Naive thymus-derived CD4-positive, alpha-beta T cell (primary cell): ENCODE data around the gene SMC1A. TPM values are rescaled to one million over a fixed set of nuclear protein-coding genes. Genes with fewer than 3 reads are reported as not detected.

ENCODE experiments used
- ATAC-seq: fragments of 150-1000 bp; cut with Tn5 transposase; 2 replicates; pipeline ENCODE4 v1.10.0; 2021; ENCODE audit warnings: mild to moderate bottlenecking, moderate library complexity
- CTCF ChIA-PET: fragments of 350-600 bp; sonication (Branson Sonifier 250); formaldehyde crosslinking; loops from one replicate; lab custom pipeline; 2021; ENCODE audit warnings: antibody characterized with exemption; lab: Charles Lee
- POLR2A ChIA-PET: fragments of 350-600 bp; sonication (Branson Sonifier 250); formaldehyde crosslinking; loops from one replicate; lab custom pipeline; 2021; ENCODE audit warnings: antibody characterized with exemption, inconsistent platforms; lab: Charles Lee
- DNase-seq, 9 donors: peaks; one replicate each; pipeline versions ENCODE4 v3.0.0 to v3.0.0-alpha.2; 2020 to 2022; ENCODE audit warnings: mixed read lengths in 1 of 9
- H3K27ac ChIP-seq: one replicate; pipeline ENCODE4 v1.7.0; 2013; ENCODE audit warnings: mild to moderate bottlenecking, low read depth, low read length, moderate library complexity
- H3K27me3 ChIP-seq, 2 donors: one replicate each; pipeline ENCODE4 v1.7.0; 2013; ENCODE audit warnings: low read length in 2 of 2, mild to moderate bottlenecking in 2 of 2, moderate library complexity in 2 of 2; ENCODE audit not compliant: control insufficient read depth in 2 of 2, insufficient read depth in 2 of 2
- H3K36me3 ChIP-seq, 3 experiments: 1 replicate in 2 of 3; 2 replicates in 1 of 3; pipeline ENCODE4 v1.7.0; 2013; ENCODE audit warnings: low read length in 3 of 3, mild to moderate bottlenecking in 3 of 3, moderate library complexity in 1 of 3; ENCODE audit not compliant: insufficient read depth in 3 of 3, control insufficient read depth in 2 of 3
- H3K4me1 ChIP-seq, 2 donors: one replicate each; pipeline ENCODE4 v1.7.0; 2013; ENCODE audit warnings: low read length in 2 of 2, mild to moderate bottlenecking in 2 of 2, moderate library complexity in 1 of 2; ENCODE audit not compliant: control insufficient read depth in 2 of 2, insufficient read depth in 2 of 2
- H3K4me3 ChIP-seq: 2 replicates; pipeline ENCODE4 v1.7.0; 2013; ENCODE audit warnings: mild to moderate bottlenecking, low read length
- H3K9me3 ChIP-seq, 3 experiments: 1 replicate in 2 of 3; 2 replicates in 1 of 3; pipeline ENCODE4 v1.7.0; 2013; ENCODE audit warnings: low read length in 3 of 3; ENCODE audit not compliant: control insufficient read depth in 2 of 3
- H3K27ac Mint-ChIP-seq, 9 donors: one replicate each; pipeline ENCODE4 v1.8.0; 2020 to 2022; ENCODE audit warnings: mixed read lengths in 9 of 9, mild to moderate bottlenecking in 8 of 9, moderate library complexity in 5 of 9, inconsistent platforms in 2 of 9
- H3K27me3 Mint-ChIP-seq, 5 donors: one replicate each; pipeline ENCODE4 v1.8.0; 2021 to 2022; ENCODE audit warnings: mixed read lengths in 5 of 5, mild to moderate bottlenecking in 1 of 5
- H3K36me3 Mint-ChIP-seq, 5 donors: one replicate each; pipeline ENCODE4 v1.8.0; 2020 to 2022; ENCODE audit warnings: mixed read lengths in 5 of 5, mild to moderate bottlenecking in 3 of 5, inconsistent platforms in 1 of 5
- H3K4me1 Mint-ChIP-seq, 7 donors: one replicate each; pipeline ENCODE4 v1.8.0; 2020 to 2022; ENCODE audit warnings: mixed read lengths in 7 of 7, mild to moderate bottlenecking in 3 of 7, inconsistent platforms in 1 of 7
- H3K4me3 Mint-ChIP-seq, 10 donors: one replicate each; pipeline ENCODE4 v1.8.0; 2020 to 2022; ENCODE audit warnings: mild to moderate bottlenecking in 10 of 10, mixed read lengths in 10 of 10, moderate library complexity in 6 of 10, inconsistent platforms in 2 of 10
- H3K9me3 Mint-ChIP-seq, 11 donors: one replicate each; pipeline ENCODE4 v1.8.0; 2020 to 2022; ENCODE audit warnings: mixed read lengths in 11 of 11, mild to moderate bottlenecking in 4 of 11, inconsistent platforms in 1 of 11, moderate library complexity in 1 of 11
- intact Hi-C, 2 donors: fragments of 100-400 bp; cut with micrococcal nuclease; formaldehyde crosslinking; loops; one replicate each; pipeline ENCODE4 v1.15.1; 2023
- microRNA-seq: library from miRNA; unstranded; fragments of <30 nt; microRNA quantifications from one replicate; pipeline ENCODE4 v1.2.0, GENCODE V29; 2022; ENCODE audit warnings: borderline microRNAs expressed
- polyA plus RNA-seq, 2 donors: library from polyadenylated mRNA; unstranded; fragments of 300-500 nt; fragmentation: Illumina TruSeq; gene quantifications; one replicate each; pipeline ENCODE4 v1.2.3, GENCODE V29; 2021
- total RNA-seq, 6 experiments: library from RNA in 5 of 6; stranded (reverse) in 5 of 6; gene quantifications; 1 replicate in 5 of 6; 2 replicates in 1 of 6; pipeline ENCODE4 v1.2.3 and lab custom pipeline; 2021 to 2026

The SMC1A gene
- total and polyA plus RNA-seq, 7 experiments from 2014 or later: 53.0 to 108 (median 67.7) TPM

- Histone ChIP-seq H3K36me3 (no peaks in the 10 kb centered on the region), H3K9me3 (no peaks in the 10 kb centered on the region), H3K4me1 (no peaks in the 10 kb centered on the region), H3K4me3 (no peak overlapping the region), H3K27ac (no peak overlapping the region), H3K27me3 (peaks cover 0 to 4% of the 10 kb centered on the region in 2 donors)
- Mint-ChIP-seq H3K36me3 (peaks cover 0 to 2% (median 0%) of the 10 kb centered on the region in 5 donors), H3K27me3 (peaks cover 28 to 71% (median 38%) of the 10 kb centered on the region in 5 donors), H3K4me1 (peaks cover 7 to 13% (median 11%) of the 10 kb centered on the region in 7 donors), H3K9me3 (peaks cover 0 to 7% (median 0%) of the 10 kb centered on the region in 11 donors), H3K4me3 (no peak overlapping the region), H3K27ac (no peak overlapping the region)
- intact Hi-C loops: no loop called here
- ChIA-PET POLR2A (no interaction called here), CTCF (no interaction called here)
- no peak for ATAC-seq
- no peak for DNase-seq
These were observed 97.7 kb downstream of the SMC1A start for GRCh38 chrX:53324803-53325202.

Small RNA genes within 50 kb of the gene (microRNA-seq; reads per million reads assigned to microRNA genes)
- gene MIR6857: not detected

Other genes starting within 250 kb of the SMC1A start
- 100 to 1,000 TPM; 104 to 216 (median 132) TPM for gene KDM5C, start 197.4 kb downstream of the SMC1A start, total RNA-seq
- gene KDM5C, start 197.4 kb downstream of the SMC1A start, polyA plus RNA-seq: 10 to 100 TPM; 24.4 to 36.5 TPM
- 1 to 10 TPM in 2 of 5 experiments, under 1 TPM in 3; 0.46 to 9.1 (median 1.00) TPM for gene IQSEC2, start 141.1 kb downstream of the SMC1A start, total RNA-seq
- under 1 TPM; 0.20 to 0.24 TPM for gene IQSEC2, start 141.1 kb downstream of the SMC1A start, polyA plus RNA-seq
- 1 to 10 TPM; 1.4 to 2.4 (median 1.6) TPM for gene RIBC1, start 219 bp upstream of the SMC1A start, total RNA-seq
- gene RIBC1, start 219 bp upstream of the SMC1A start, polyA plus RNA-seq: under 1 TPM; 0.26 to 0.62 TPM
- 100 to 1,000 TPM in 1 of 5 experiments, 10 to 100 TPM in 4; 23.9 to 116 (median 38.6) TPM for gene HSD17B10, start 11.7 kb upstream of the SMC1A start, total RNA-seq
- gene HSD17B10, start 11.7 kb upstream of the SMC1A start, polyA plus RNA-seq: 100 to 1,000 TPM; 120 to 129 TPM